ES-I3 (cell line): ENCODE measurements around the gene AVPR1B.

Experiments used
- H3K36me3 ChIP-seq: 2 replicates; pipeline ENCODE4 v1.6.1; 2013; ENCODE audit warnings: mild to moderate bottlenecking, low read length, control low read depth, moderate library complexity; ENCODE audit not compliant: insufficient read depth
- H3K4me1 ChIP-seq: 2 replicates; pipeline ENCODE4 v1.6.1; 2013; ENCODE audit warnings: mild to moderate bottlenecking, control low read depth, low read length; ENCODE audit not compliant: insufficient read depth
- H3K9ac ChIP-seq: 2 replicates; pipeline ENCODE4 v1.6.1; 2013; ENCODE audit warnings: low read depth, mild to moderate bottlenecking, low read length, moderate library complexity
- H3K9me3 ChIP-seq: 2 replicates; pipeline ENCODE4 v1.6.1; 2013; ENCODE audit warnings: mild to moderate bottlenecking, low read length, moderate library complexity; ENCODE audit not compliant: control insufficient read depth, insufficient read depth

Gene AVPR1B

DNA sequence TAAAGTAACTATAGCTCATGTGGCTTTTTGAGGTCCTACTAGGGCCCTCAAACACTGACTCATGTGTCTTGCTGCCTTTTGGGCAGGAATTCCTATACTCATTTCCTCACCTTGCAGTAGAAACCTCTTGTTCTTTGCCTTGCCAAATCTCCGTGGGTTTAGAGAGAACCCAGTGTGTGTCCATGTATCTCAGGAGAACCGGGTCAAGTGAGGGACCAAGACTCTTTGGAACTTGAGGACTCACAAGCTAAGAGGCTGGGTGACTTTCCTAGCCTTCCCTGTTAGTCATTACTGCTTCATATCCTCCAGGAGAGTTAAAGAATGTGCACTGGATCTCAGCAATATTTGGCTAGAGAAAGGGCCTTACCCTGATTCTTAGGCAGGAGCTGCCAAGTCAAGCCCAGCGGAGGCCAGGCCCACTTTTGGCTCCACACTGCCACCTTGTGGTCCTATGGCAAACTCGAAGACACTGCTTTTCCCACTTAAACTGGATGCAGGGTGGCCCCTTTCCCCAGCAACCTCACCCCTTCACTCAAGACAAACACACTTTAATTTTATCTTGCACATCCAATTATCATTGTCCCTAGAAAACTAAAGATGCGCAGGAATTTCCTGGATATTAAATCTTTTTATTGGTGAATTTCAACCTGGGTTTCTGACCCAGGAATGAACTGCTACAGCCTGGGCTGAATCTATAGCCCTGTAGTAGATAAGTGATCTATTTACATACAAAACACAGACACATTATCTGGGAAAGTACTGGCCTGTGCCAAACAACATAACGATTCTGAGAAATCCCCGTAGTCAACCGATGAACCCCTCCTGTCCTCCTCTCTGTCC, 10.6 kb downstream of the AVPR1B start:
- no peaks in the 10 kb centered on the region for H3K9me3 ChIP-seq
- no peak overlapping the region for H3K9ac ChIP-seq
- no peaks in the 10 kb centered on the region for H3K36me3 ChIP-seq
- peaks cover 2% of the 10 kb centered on the region; the same call in 1 of the 2 replicates for H3K4me1 ChIP-seq

DNA sequence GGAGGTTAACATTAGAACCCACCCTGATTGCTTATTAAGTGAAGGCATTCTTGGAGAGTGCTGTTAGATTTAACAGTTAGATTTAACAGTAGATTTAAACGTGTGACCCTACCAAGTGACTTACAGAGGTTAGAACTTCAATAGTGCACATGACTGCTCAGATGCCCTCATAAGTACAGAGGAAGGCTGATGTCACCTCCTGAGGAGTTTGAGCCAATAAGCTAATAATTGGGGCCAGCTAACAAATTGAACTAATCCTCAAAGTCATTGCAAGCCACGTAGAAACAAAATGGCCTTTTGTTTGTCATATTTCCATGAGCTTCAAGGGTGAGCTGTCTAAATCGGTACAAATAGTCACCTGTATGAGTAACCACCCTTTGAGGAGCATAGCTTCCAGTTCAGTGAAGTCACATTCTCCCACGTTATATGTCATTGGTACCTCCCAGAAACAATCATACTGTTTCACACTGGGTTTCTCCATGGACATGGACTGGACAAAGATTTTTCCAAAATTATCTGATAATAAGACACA, 11.7 kb downstream of the AVPR1B start:
- Histone ChIP-seq H3K36me3 (no peaks in the 10 kb centered on the region), H3K4me1 (peaks cover 2% of the 10 kb centered on the region; the same call in 1 of the 2 replicates), H3K9me3 (no peaks in the 10 kb centered on the region), H3K9ac (no peak overlapping the region)

DNA sequence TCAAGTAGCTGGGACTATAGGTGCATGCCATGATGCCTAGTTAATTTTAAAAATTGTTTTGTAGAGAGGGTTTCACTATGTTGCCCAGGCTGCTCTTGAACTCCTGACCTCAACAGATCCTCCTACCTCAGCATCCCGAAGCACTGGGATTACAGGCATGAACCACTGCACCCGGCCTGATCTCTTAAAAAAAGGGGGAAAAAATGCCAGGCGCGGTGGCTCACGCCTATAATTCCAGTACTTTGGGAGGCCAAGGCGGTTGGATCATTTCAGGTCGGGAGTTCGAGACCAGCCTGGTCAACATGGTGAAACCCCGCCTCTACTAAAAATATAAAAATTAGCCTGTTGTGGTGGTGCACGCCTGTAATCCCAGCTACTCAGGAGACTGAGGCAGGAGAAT, 13.2 kb downstream of the AVPR1B start:
- H3K36me3 ChIP-seq: no peaks in the 10 kb centered on the region
- H3K9me3 ChIP-seq: no peaks in the 10 kb centered on the region
- peaks cover 2% of the 10 kb centered on the region; the same call in 1 of the 2 replicates for H3K4me1 ChIP-seq
- H3K9ac ChIP-seq: no peak overlapping the region

DNA sequence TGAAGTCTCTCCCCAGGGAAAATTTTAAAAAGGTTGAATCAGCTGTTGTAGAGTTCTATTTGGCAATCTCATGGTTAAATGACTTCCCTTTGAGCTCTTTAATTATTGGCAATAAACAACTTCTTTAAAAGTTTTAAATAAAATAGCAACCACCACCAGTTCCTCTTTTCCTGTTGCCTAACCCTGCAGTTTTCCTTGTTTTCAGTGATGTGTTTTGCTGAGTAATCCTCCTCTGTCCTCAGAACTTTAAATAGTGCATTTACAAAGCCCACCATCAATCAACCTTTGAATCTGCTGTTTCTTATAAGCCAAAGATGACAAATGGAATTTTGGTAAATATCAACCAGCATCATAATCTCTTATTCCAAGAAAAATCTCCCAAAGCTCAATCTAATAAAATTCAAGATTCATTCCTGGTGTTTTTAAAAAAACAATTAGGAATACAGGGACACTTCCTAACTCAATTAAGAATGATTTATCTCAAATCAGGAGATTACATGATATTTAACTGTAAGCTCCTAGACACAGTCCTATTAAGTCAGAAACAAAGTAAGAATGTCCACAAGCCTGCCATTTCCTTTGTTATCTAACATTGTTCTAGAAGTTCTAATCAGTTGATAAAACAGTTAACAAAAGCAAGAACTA, 14.8 kb downstream of the AVPR1B start:
- H3K4me1 ChIP-seq: peaks cover 2% of the 10 kb centered on the region; the same call in 1 of the 2 replicates
- H3K9me3 ChIP-seq: no peaks in the 10 kb centered on the region
- H3K9ac ChIP-seq: no peak overlapping the region
- no peaks in the 10 kb centered on the region for H3K36me3 ChIP-seq

DNA sequence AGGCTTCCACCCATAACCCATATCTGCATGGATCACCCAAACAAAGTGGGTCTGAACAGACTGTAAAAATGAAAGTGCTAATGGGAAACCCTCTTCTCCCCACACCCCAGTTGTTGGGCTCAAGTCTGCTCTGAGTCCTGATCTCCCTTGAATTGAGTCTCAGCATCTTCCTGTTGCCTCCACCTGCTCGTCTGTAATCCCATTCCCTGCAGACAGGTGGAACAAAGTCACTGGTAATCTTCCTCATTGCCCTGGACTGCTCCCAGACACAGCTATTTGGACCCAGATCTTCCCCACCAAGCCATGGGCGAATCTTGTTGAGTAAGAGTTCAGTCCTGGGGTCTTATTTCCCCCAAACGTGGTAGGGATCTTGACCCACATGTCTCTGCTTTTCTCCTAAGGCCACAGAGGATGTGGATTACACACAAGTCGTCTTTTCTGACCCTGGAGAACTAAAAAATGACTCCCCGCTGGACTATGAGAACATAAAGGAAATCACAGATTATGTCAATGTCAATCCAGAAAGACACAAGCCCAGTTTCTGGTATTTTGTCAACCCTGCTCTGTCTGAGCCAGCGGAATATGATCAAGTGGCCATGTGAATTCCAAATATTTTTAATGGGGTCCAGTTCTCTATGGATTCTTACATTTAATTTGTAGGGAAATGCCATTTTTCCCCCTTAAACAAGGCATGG, 15.7 kb downstream of the AVPR1B start:
- Histone ChIP-seq H3K9ac (no peak overlapping the region), H3K4me1 (peaks cover 2% of the 10 kb centered on the region; the same call in 1 of the 2 replicates), H3K9me3 (no peaks in the 10 kb centered on the region), H3K36me3 (no peaks in the 10 kb centered on the region)

DNA sequence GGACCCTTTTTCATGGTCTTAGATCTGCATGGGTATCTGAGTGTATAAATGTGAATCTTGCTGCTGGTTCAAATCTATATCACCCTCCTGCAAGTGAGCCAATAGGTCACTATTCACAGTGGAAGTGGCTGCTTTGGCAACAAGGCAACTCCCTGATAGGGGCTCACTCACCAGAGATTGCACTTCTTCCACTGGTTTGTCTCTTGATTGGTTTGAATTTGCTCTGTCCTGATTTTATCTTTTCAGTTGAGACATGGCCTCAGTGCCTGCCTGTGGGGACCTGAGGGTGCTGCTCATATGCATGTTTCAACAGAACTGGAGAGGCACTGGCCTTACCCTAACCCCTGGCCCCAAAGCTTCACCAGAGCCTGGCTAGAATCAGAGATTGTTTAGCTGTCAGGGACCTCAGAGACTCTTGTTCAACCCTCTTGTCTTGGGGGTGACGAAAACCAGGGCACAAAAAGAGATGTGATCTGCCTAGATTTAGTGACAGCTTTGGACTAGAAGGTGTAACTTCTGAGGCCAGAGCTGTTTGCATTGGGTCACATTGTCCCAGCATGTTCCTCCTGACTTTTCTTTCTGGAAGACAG, 16.9 kb downstream of the AVPR1B start:
- Histone ChIP-seq H3K9me3 (no peaks in the 10 kb centered on the region), H3K36me3 (no peaks in the 10 kb centered on the region), H3K9ac (no peak overlapping the region), H3K4me1 (no peaks in the 10 kb centered on the region; the same call in 1 of the 2 replicates)

DNA sequence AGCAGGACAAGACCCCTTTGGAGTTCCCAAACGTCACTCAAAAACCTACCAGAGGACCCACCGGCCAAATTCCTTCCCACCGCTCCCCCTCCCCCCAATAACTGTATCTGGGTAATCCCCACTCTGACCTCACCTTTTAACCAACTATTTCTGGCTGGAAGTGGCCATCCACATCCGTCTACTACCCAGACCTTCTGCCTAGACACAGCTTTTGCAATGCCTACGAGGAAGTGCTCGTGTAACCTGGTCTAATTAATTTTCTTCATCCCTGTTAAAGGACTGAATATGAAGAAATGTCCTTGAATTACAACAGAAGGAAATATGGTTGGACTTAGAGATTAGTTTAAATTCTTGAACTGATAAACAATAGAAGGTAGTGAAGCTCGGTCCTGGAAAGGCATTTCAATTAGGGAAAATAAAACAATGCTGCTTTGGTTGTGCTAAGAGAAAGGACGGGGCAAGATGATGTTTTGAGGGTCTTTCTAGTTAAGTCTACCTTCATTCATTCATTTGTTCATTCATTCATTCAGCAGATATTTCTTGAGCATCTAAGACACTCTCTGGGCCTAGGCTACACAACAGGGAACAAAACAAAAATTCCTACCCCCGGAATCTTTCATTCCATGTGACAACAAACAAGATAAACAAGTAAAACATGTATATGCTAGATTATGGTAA, 18.8 kb downstream of the AVPR1B start:
- H3K9me3 ChIP-seq: no peaks in the 10 kb centered on the region
- H3K36me3 ChIP-seq: no peaks in the 10 kb centered on the region
- H3K9ac ChIP-seq: no peak overlapping the region
- no peaks in the 10 kb centered on the region; the same call in 1 of the 2 replicates for H3K4me1 ChIP-seq

DNA sequence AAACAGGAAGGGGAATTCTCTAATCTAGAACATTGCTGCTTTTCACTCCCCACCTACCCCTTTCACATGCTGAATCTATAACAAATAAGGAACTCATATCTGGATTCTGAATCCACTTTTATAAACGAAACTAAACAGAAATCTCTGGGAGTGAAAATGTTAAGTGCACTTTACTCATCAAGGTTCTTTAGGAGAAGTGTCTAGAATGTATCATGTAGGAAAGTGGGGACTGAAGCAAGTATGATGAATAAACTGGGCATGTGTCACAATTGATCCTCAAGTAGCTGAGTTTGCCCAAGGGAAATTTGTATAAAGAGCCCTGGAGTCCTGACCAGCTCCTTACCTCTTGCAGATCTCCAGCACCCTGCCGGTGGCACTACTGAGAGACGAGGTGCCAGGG, 19.8 kb downstream of the AVPR1B start:
- H3K9me3 ChIP-seq: no peaks in the 10 kb centered on the region
- no peaks in the 10 kb centered on the region; the same call in 1 of the 2 replicates for H3K4me1 ChIP-seq
- H3K36me3 ChIP-seq: no peaks in the 10 kb centered on the region
- H3K9ac ChIP-seq: no peak overlapping the region

DNA sequence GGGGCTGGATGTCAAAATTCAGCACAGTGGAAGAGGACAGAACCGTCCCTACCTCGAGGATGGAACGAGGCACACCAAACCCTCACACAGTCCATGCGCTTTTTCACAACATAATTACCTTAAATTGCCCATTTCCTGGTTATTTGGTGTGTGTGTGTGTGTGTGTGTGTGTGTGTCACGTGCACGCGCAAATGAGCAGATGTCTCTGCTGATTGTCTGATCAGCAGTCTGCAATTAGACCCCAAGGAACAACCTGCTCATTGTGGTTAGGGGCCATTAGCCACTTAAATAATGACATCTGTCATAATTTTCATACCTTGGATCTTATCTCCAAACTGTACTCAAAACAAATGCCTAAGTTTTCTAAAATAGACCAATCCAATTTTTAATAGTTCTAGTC, 23.2 kb downstream of the AVPR1B start:
- no peak overlapping the region for H3K9ac ChIP-seq
- no peaks in the 10 kb centered on the region for H3K36me3 ChIP-seq
- no peaks in the 10 kb centered on the region for H3K9me3 ChIP-seq
- no peaks in the 10 kb centered on the region for H3K4me1 ChIP-seq

DNA sequence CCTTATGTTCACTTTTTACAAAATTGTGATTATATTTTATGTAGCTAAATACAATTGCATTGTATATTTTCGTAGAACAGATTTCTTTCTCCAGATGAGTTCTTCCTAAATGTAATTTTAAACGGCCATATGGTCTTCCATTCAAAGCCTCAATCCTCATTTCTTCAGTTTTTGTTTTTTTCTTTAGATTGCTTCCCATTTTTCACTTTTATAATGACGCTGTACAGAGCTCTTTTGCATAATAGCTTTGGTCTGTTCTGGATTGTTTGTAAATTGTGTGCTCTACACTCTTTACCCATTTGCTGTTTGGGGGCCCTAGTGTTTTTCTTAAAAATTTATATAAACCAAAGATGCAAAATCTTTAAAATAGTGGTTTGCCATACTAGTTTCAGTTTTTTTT, 27.8 kb downstream of the AVPR1B start:
- Histone ChIP-seq H3K9me3 (no peaks in the 10 kb centered on the region), H3K36me3 (no peaks in the 10 kb centered on the region), H3K4me1 (no peaks in the 10 kb centered on the region), H3K9ac (no peak overlapping the region)

DNA sequence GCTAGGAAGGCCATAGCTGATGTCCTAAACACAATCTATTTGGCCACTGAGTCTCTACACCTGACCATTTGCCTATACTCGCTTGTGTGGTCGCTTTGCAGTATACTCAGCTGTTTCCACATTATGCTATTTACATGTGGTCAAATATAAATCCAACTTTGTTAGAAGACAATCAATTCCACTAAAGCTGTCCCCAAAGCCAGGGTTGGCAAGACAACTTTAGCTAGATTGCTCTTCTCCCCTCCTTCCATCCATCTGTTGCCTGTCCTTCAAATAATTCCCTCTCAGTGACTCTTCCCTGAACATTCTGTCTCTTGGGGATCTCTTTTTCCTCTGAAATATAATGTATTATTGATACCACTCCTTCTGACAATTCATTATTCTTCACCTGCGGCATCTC, 30.1 kb downstream of the AVPR1B start:
- no peaks in the 10 kb centered on the region for H3K9me3 ChIP-seq
- no peaks in the 10 kb centered on the region for H3K36me3 ChIP-seq
- H3K9ac ChIP-seq: no peak overlapping the region
- no peaks in the 10 kb centered on the region for H3K4me1 ChIP-seq

DNA sequence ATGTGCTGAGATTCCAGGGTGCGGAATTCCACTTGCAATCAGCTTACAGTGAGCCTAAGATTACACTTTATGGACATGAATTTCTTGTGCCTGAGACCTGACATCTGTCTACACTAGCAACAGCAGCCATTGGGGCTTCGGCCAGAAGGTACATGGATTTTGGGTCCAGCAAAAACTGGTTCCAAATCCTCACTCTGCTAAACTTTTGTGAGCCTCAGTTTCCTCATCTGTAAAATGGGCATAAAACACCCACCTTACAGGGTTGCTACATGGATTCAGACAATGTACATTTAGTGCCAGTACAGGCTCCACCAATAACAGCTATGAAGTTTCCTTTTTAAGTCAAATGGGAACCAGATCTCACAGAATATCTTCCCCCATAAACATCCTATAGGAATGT, 33.4 kb downstream of the AVPR1B start:
- H3K9ac ChIP-seq: no peak overlapping the region
- no peaks in the 10 kb centered on the region for H3K4me1 ChIP-seq
- H3K9me3 ChIP-seq: no peaks in the 10 kb centered on the region
- no peaks in the 10 kb centered on the region for H3K36me3 ChIP-seq

DNA sequence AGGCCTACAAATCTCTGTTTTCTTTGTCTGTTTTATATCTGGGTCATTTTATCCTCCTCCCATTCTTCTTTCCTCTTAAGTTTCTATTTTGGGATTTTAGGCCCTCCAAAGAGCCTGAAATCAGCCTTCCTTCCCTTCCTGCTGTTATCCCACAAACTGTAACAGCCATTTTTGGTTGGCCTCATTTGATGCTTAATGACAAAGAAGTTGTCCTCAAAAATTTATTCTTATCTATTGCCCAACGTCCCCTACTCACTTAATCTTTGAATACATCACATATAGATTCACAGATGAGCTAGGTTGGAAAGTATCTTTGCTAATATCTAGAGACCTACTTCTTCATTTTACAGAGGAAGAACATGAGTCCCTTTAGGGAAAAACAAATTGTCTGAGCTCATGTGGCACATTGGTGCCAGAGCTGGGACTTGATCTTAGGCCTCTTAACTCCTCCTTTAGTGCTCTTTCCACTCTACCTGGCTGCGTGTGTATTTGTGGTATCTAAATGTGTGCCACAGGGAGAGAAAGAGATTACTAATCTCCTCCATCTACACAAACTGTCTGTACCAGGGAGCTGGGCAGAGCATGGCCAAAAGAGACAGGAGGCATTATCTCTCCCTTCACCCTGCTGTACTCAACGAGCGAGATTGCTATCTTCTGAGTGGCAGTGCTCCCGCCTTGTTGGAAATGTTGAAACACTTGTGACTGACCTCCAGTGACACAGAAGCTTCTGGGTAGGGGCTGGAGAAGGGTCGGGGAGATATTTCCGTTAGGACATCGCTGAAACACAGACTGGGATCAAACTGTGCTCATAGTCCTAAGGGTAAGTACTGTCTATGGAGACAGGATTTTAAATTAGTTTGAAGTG, 34.1 kb downstream of the AVPR1B start:
- Histone ChIP-seq H3K9me3 (no peaks in the 10 kb centered on the region), H3K36me3 (no peaks in the 10 kb centered on the region), H3K4me1 (no peaks in the 10 kb centered on the region), H3K9ac (no peak overlapping the region)
